B cell (primary cell): ENCODE results near the gene CSF2RB. TPM values are rescaled to one million over a fixed set of nuclear protein-coding genes. Genes with fewer than 3 reads are reported as not detected.

Experiments
- ATAC-seq: fragments of 200-7000 bp; cut with Tn5 transposase; one replicate; pipeline ENCODE4 v1.10.0; 2021; ENCODE audit warnings: low read depth, mild to moderate bottlenecking, moderate number of reproducible peaks, moderate library complexity
- CTCF ChIA-PET: fragments of 350-600 bp; sonication (Branson Sonifier 250); formaldehyde crosslinking; loops from one replicate; lab custom pipeline; 2021; ENCODE audit warnings: antibody characterized with exemption, inconsistent platforms; lab: Charles Lee
- POLR2A ChIA-PET: fragments of 350-600 bp; sonication (Branson Sonifier 250); formaldehyde crosslinking; loops from one replicate; lab custom pipeline; 2021; ENCODE audit warnings: antibody characterized with exemption; lab: Charles Lee
- DNase-seq: peaks from one replicate; pipeline ENCODE4 v3.0.0; 2013
- H2AFZ ChIP-seq: 2 replicates; pipeline ENCODE4 v1.6.1; 2012; ENCODE audit warnings: mild to moderate bottlenecking, low read depth, low read length; ENCODE audit not compliant: insufficient read depth, poor library complexity, severe bottlenecking
- H3K27ac ChIP-seq, 2 donors: 1 replicate in 1 of 2; 2 replicates in 1 of 2; pipeline ENCODE4 v1.5.1; 2012 to 2013; ENCODE audit warnings: low read length in 2 of 2, mild to moderate bottlenecking in 2 of 2, moderate library complexity in 1 of 2
- H3K27me3 ChIP-seq, 4 experiments: fragments of 200-600 bp in 1 of 4; sonication (generic) in 1 of 4; replicated peaks in 1 of 4; 1 replicate in 2 of 4; 2 replicates in 2 of 4; pipeline versions ENCODE4 v1.6.1 to v1.7.0; 2013 to 2016; ENCODE audit warnings: low read length in 3 of 4, mild to moderate bottlenecking in 2 of 4, mixed read lengths in 1 of 4, moderate library complexity in 1 of 4; ENCODE audit not compliant: insufficient read depth in 4 of 4, control insufficient read depth in 3 of 4; ENCODE audit errors: control extremely low read depth in 1 of 4
- H3K36me3 ChIP-seq, 2 experiments: replicated peaks in 1 of 2; 1 replicate in 1 of 2; 2 replicates in 1 of 2; pipeline versions ENCODE4 v1.6.1 to v1.7.1; 2013; ENCODE audit warnings: low read length in 1 of 2; ENCODE audit not compliant: insufficient read depth in 2 of 2, control insufficient read depth in 1 of 2; ENCODE audit errors: control extremely low read depth in 1 of 2, extremely low read depth in 1 of 2
- H3K4me1 ChIP-seq, 2 donors: fragments of 200-600 bp in 1 of 2; sonication (generic) in 1 of 2; 1 replicate in 1 of 2; 2 replicates in 1 of 2; pipeline versions ENCODE4 v1.5.1 to v1.6.1; 2013 to 2017; ENCODE audit warnings: low read length in 2 of 2; ENCODE audit not compliant: control insufficient read depth in 2 of 2, insufficient read depth in 2 of 2
- H3K4me2 ChIP-seq: replicated peaks from 2 replicates; pipeline ENCODE3; 2012; ENCODE audit warnings: mild to moderate bottlenecking, low read depth, low read length; ENCODE audit not compliant: poor library complexity, severe bottlenecking
- H3K4me3 ChIP-seq, 5 experiments: fragments of 200-600 bp in 1 of 5; sonication (generic) in 1 of 5; 1 replicate in 3 of 5; 2 replicates in 2 of 5; pipeline versions ENCODE4 v1.5.1 to v1.7.0; 2011 to 2016; ENCODE audit warnings: low read length in 4 of 5, mild to moderate bottlenecking in 4 of 5, low read depth in 2 of 5, control low read depth in 1 of 5, moderate library complexity in 1 of 5; ENCODE audit not compliant: insufficient read depth in 1 of 5; ENCODE audit errors: control extremely low read depth in 1 of 5, extremely low read depth in 1 of 5
- H3K79me2 ChIP-seq: fragments of 200-600 bp; sonication (generic); one replicate; pipeline ENCODE4 v1.6.0; 2016; ENCODE audit warnings: low read length; ENCODE audit not compliant: control insufficient read depth, insufficient read depth
- H3K9ac ChIP-seq: fragments of 200-600 bp; sonication (generic); 2 replicates; pipeline ENCODE4 v1.6.1; 2017; ENCODE audit warnings: mild to moderate bottlenecking, low read length, moderate library complexity
- H3K9me3 ChIP-seq, 3 donors: one replicate each; pipeline versions ENCODE4 v1.6.1 to v1.7.1; 2013; ENCODE audit warnings: low read length in 2 of 3; ENCODE audit not compliant: control insufficient read depth in 2 of 3, insufficient read depth in 1 of 3; ENCODE audit errors: control extremely low read depth in 1 of 3
- H4K20me1 ChIP-seq: 2 replicates; pipeline ENCODE4 v1.6.0; 2012; ENCODE audit warnings: mild to moderate bottlenecking, low read length; ENCODE audit not compliant: insufficient read depth, control insufficient read depth, poor library complexity, severe bottlenecking
- H3K27ac Mint-ChIP-seq: one replicate; pipeline ENCODE4 v1.8.0; 2021; ENCODE audit warnings: mixed read lengths
- H3K27me3 Mint-ChIP-seq: one replicate; pipeline ENCODE4 v1.8.0; 2021; ENCODE audit warnings: mixed read lengths
- H3K4me1 Mint-ChIP-seq: one replicate; pipeline ENCODE4 v1.8.0; 2021; ENCODE audit warnings: mixed read lengths
- H3K4me3 Mint-ChIP-seq: one replicate; pipeline ENCODE4 v1.8.0; 2021; ENCODE audit warnings: mixed read lengths
- H3K9me3 Mint-ChIP-seq: one replicate; pipeline ENCODE4 v1.8.0; 2022; ENCODE audit warnings: mixed read lengths; ENCODE audit not compliant: insufficient read depth
- CTCF ChIP-seq: fragments of 200-600 bp; IDR thresholded peaks from one replicate; pipeline ENCODE4 v1.8.0; 2022; ENCODE audit warnings: antibody characterized with exemption, mild to moderate bottlenecking
- EZH2 ChIP-seq: IDR thresholded peaks from 2 replicates; pipeline ENCODE4 v1.6.1; 2012; ENCODE audit warnings: borderline replicate concordance, low read depth, mild to moderate bottlenecking, moderate library complexity, low read length; ENCODE audit not compliant: insufficient read depth, poor library complexity, severe bottlenecking
- WGBS: methylation state at CpG from one replicate; pipeline ENCODE4 v1.1.5; 2013; ENCODE audit warnings: missing lambda C conversion rate; ENCODE audit not compliant: insufficient coverage; 5-methylcytosine and 5-hydroxymethylcytosine counted together
- intact Hi-C: fragments of 100-400 bp; cut with micrococcal nuclease; formaldehyde crosslinking; loops from one replicate; pipeline ENCODE4 v1.10.0; 2022
- polyA plus RNA-seq: library from polyadenylated mRNA; depleted of rRNA; stranded (reverse); fragments of >200 nt; gene quantifications from 2 replicates; pipeline ENCODE4 v1.2.3, GENCODE V29; 2012
- total RNA-seq, 2 donors: library from RNA; stranded (reverse); fragments of 120-200 nt in 1 of 2; gene quantifications; 1 replicate in 1 of 2; 2 replicates in 1 of 2; pipeline versions ENCODE4 v1.2.3 to v1.2.4, GENCODE V29; 2013 to 2022

CSF2RB gene
- total and polyA plus RNA-seq, 2 donors (not counting 1 experiment from before 2014, with no cell fraction given) = 22.0 to 39.7 TPM

GRCh38 chr22:36921309-36922104, 8.1 kb downstream of the CSF2RB start:
- H3K27me3 ChIP-seq = no peaks in the 10 kb centered on the region
- ATAC-seq (peak; percentile 84), DNase-seq (peak; percentile 69)
- Mint-ChIP-seq H3K27ac (peak overlapping the region; percentile 80), H3K4me1 (peaks cover 31% of the 10 kb centered on the region), H3K4me3 (peak overlapping the region; percentile 48), H3K9me3 (no peaks in the 10 kb centered on the region), H3K27me3 (no peaks in the 10 kb centered on the region)
- H3K9me3 ChIP-seq = peaks cover 0 to 3% (median 0%) of the 10 kb centered on the region in 3 donors
- no peak overlapping the region for H2AFZ ChIP-seq
- TF ChIP-seq EZH2 (no peak), CTCF (no peak)
- POLR2A ChIA-PET = no interaction called here
- H3K4me3 ChIP-seq = no peak overlapping the region
- H4K20me1 ChIP-seq = peaks cover 43% of the 10 kb centered on the region
- peaks cover 11 to 14% of the 10 kb centered on the region in 2 donors for H3K4me1 ChIP-seq
- intact Hi-C loops = no loop called here
- H3K79me2 ChIP-seq = peaks cover 57% of the 10 kb centered on the region
- H3K4me2 ChIP-seq = peak overlapping the region; percentile 25
- WGBS = 46% methylated on average over 15 of the region's 15 CpGs
- CTCF ChIA-PET = interaction anchor here (1.9 kb wide), 1 partner anchor 65 kb away, joined by 6 read pairs; no protein-coding TSS in a partner anchor
- peak overlapping the region; percentile 11 to 40 for H3K27ac ChIP-seq
- peaks cover 0 to 63% of the 10 kb centered on the region in 2 experiments for H3K36me3 ChIP-seq
- no peak overlapping the region for H3K9ac ChIP-seq

DNA sequence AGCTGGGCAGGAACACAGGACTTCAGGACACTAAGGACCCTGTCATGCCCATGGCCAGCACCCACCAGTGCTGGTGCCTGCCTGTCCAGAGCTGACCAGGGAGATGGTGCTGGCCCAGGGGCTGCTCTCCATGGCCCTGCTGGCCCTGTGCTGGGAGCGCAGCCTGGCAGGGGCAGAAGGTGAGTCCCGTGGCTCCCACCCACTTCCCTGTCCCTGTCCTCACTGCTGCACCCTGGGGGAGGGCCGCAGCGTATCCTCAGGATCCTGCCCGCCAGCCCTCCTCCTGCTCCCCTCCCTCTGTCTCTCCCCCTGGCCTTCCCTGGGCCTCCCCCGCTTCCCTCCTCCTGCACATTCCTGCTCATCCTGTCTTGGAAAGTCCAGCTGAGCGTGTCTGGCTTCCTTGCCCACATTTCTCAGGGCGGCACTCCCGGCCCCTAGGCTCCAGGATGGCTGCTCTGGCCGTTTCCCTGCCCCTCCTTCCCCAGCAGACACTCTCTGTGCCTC, 8.7 kb downstream of the CSF2RB start:
- H4K20me1 ChIP-seq = peaks cover 41% of the 10 kb centered on the region
- Mint-ChIP-seq H3K4me1 (peaks cover 29% of the 10 kb centered on the region), H3K9me3 (no peaks in the 10 kb centered on the region), H3K27ac (no peak overlapping the region), H3K27me3 (no peaks in the 10 kb centered on the region), H3K4me3 (no peak overlapping the region)
- peaks cover 0 to 3% (median 0%) of the 10 kb centered on the region in 3 donors for H3K9me3 ChIP-seq
- no peaks in the 10 kb centered on the region for H3K27me3 ChIP-seq
- CTCF ChIA-PET = interaction anchor here (1.9 kb wide), 1 partner anchor 66 kb away, joined by 6 read pairs; no protein-coding TSS in a partner anchor
- intact Hi-C loops = no loop called here
- 91% methylated on average over 10 of the region's 10 CpGs for WGBS
- peaks cover 11 to 14% of the 10 kb centered on the region in 2 donors for H3K4me1 ChIP-seq
- no peak overlapping the region for H3K4me3 ChIP-seq
- TF ChIP-seq EZH2 (no peak), CTCF (no peak)
- DNase-seq (no peak), ATAC-seq (no peak)
- POLR2A ChIA-PET = no interaction called here
- no peak overlapping the region for H3K9ac ChIP-seq
- H3K36me3 ChIP-seq = peaks cover 0 to 69% of the 10 kb centered on the region in 2 experiments
- peaks cover 50% of the 10 kb centered on the region for H3K79me2 ChIP-seq
- H2AFZ ChIP-seq = no peak overlapping the region
- H3K4me2 ChIP-seq = no peak overlapping the region
- no peak overlapping the region for H3K27ac ChIP-seq
